ENCODE data around the gene CD2AP.

- no peak for TF ChIP-seq CTCF (IDR thresholded peaks at IDR 0.05)
- no peak for TF ChIP-seq POLR2AphosphoS5 (IDR thresholded peaks at IDR 0.05)
These were observed 59.3 kb downstream of the CD2AP start for GRCh38 chr6:47536816-47537401.

Data from breast epithelium (tissue), 3 donors.